Measurements from ENCODE around the gene STXBP3. TPM values are rescaled to one million over a fixed set of nuclear protein-coding genes. Genes with fewer than 3 reads are reported as not detected.

Gene STXBP3
- total RNA-seq, 1 experiment from 2014 or later = 24.4 TPM

DNA sequence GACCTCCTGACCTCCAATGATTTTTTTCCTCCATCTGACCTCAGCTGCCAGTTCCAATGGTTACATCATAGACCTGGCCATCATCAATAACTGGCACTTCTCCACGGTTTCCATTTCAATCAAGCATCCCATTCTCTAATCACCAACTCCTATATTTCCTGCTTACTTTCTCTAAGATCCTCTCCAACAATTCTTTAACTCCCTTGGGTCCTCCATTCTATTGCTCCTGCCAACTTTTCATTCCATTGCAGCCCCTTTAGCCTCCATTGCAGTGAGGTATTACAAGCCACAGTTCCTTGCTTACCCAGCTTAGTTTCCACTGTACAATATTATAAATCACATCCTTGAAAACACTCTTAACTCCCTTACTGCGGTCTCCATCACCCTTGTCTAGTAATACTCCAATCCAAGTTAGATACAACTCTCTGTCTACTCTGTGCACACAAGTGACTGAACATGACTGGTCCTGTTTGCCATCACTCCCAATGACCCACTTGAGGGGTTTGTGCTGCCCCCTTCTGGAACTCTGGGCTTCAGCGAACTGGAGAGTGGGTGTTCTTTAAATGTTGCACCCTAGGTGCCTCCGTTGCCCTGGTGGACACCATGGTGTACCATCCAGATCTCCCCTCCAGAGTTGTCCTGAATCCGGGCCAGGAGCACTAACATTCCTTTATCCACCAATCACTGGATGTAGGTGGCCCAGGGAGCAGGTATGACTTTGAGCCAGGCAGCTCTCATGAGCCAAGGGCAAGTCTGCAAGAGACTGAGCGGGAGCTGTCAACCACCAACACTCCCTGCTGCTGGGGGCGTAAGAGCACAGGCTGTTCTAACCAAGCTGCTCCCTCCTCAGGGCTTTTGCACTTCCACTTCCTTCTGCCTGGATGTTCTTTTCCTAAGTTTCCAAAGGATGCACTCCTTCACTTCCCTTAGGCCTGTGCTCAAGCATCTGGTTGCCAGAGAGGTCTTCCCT is 37.5 kb upstream of the STXBP3 start:
- no peaks in the 10 kb centered on the region for H3K4me1 ChIP-seq (ENCODE audit: insufficient read depth, low read length, poor library complexity, severe bottlenecking)
- no peaks in the 10 kb centered on the region for H3K9me3 ChIP-seq (ENCODE audit: low read depth, low read length, poor library complexity, severe bottlenecking)
- no TSS peak for BruUV-seq (replicated peaks)
- DNase-seq (ENCODE audit: low spot score) = peak; percentile 56
- intact Hi-C loops (cut with micrococcal nuclease; ENCODE audit: unreplicated experiment) = no loop called here
- no peaks in the 10 kb centered on the region for H3K36me3 ChIP-seq (ENCODE audit: insufficient read depth, low read length, poor library complexity, severe bottlenecking)
- no peak overlapping the region for H3K27ac ChIP-seq (ENCODE audit: low read depth, low read length, poor library complexity, severe bottlenecking)
- no peak for TF ChIP-seq EZH2 (IDR thresholded peaks at IDR 0.05; ENCODE audit: borderline replicate concordance, low read depth, low read length, poor library complexity, severe bottlenecking)
- peak; percentile 55 for TF ChIP-seq CTCF (conservative IDR thresholded peaks at IDR 0.05; ENCODE audit: low read depth, low read length)
- no peaks in the 10 kb centered on the region for H3K27me3 ChIP-seq (replicated peaks; ENCODE audit: insufficient read depth, low read depth, low read length, poor library complexity)
- ChIA-PET POLR2A (ENCODE audit: low non-redundant PET) (no interaction called here), CTCF (no interaction called here)
- H3K4me3 ChIP-seq (ENCODE audit: low read depth, low read length, poor library complexity, severe bottlenecking) = no peak overlapping the region

DNA sequence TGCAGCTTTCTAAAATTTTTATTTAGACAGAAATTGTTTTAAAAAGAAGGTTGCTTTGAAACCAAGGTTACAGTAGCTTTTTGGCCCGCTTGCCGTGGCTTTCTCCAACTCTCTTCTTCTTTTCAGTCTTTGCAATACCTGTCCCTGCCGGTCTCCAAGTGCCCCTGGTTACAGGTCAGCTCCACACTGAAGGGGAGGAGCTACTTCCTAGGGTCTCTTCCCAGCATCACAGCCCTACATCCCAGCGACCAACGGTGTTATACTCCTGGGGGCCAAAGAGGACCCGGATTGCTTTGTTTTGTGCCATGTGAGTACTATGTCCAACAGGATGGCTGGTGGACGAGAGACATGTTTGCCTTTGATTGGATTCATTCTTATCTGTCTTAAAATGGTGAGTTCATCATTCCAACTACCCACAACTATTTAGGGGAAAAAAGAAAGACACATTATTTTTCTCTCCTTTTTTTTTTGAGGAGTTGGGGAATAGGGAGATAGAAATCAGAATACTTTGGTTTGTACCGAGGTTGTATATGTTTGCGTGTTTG is 33.8 kb upstream of the STXBP3 start, which contains the start of gene FNDC7:
Gene FNDC7, plus strand, starts transcription at position 303 of the 545 bp plus-strand sequence. Its CDS starts 26 bp downstream, at position 329.
- Histone ChIP-seq H3K27ac (ENCODE audit: low read depth, low read length, poor library complexity, severe bottlenecking) (no peak within 1 kb of the TSS), H3K9me3 (ENCODE audit: low read depth, low read length, poor library complexity, severe bottlenecking) (no peaks in the 10 kb centered on the region), H3K27me3 (replicated peaks; ENCODE audit: insufficient read depth, low read depth, low read length, poor library complexity) (no peaks in the 10 kb centered on the region), H3K4me1 (ENCODE audit: insufficient read depth, low read length, poor library complexity, severe bottlenecking) (no peaks in the 10 kb centered on the region), H3K36me3 (ENCODE audit: insufficient read depth, low read length, poor library complexity, severe bottlenecking) (no peaks in the 10 kb centered on the region), H3K4me3 (ENCODE audit: low read depth, low read length, poor library complexity, severe bottlenecking) (no peak within 1 kb of the TSS)
- ChIA-PET POLR2A (ENCODE audit: low non-redundant PET) (no interaction called here), CTCF (no interaction called here)
- no peak for TF ChIP-seq EZH2 (IDR thresholded peaks at IDR 0.05; ENCODE audit: borderline replicate concordance, low read depth, low read length, poor library complexity, severe bottlenecking)
- no peak for TF ChIP-seq CTCF (conservative IDR thresholded peaks at IDR 0.05; ENCODE audit: low read depth, low read length)
- BruUV-seq (replicated peaks) = no TSS peak
- intact Hi-C loops (cut with micrococcal nuclease; ENCODE audit: unreplicated experiment) = no loop called here
- DNase-seq (ENCODE audit: low spot score) = no peak

DNA sequence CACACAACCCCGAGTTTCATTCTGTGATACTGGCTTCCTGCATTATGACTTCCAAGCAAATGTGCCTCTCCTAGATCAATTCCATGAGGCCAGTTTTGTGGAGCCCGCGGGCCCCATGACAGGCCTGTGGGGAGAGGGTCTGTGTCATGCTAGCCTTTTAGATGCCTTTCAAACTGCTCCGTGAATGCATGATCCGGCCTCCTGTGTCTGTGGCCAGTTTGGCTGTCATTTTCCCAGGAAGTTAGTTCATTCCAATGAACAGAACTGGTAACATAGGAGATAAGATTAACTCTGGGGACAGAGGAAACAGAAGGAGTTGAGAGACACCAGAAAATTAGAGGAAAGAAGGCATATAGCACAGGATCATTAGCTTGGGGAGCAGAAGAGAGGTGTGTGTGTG is 30.5 kb upstream of the STXBP3 start:
- no peak overlapping the region for H3K27ac ChIP-seq (ENCODE audit: low read depth, low read length, poor library complexity, severe bottlenecking)
- no TSS peak for BruUV-seq (replicated peaks)
- peaks cover 25% of the 10 kb centered on the region for H3K4me1 ChIP-seq (ENCODE audit: insufficient read depth, low read length, poor library complexity, severe bottlenecking)
- no peaks in the 10 kb centered on the region for H3K36me3 ChIP-seq (ENCODE audit: insufficient read depth, low read length, poor library complexity, severe bottlenecking)
- DNase-seq (ENCODE audit: low spot score) = no peak
- no peaks in the 10 kb centered on the region for H3K27me3 ChIP-seq (replicated peaks; ENCODE audit: insufficient read depth, low read depth, low read length, poor library complexity)
- TF ChIP-seq CTCF (conservative IDR thresholded peaks at IDR 0.05; ENCODE audit: low read depth, low read length) = no peak
- no peak for TF ChIP-seq EZH2 (IDR thresholded peaks at IDR 0.05; ENCODE audit: borderline replicate concordance, low read depth, low read length, poor library complexity, severe bottlenecking)
- intact Hi-C loops (cut with micrococcal nuclease; ENCODE audit: unreplicated experiment) = no loop called here
- ChIA-PET CTCF (no interaction called here), POLR2A (ENCODE audit: low non-redundant PET) (no interaction called here)
- no peak overlapping the region for H3K4me3 ChIP-seq (ENCODE audit: low read depth, low read length, poor library complexity, severe bottlenecking)
- no peaks in the 10 kb centered on the region for H3K9me3 ChIP-seq (ENCODE audit: low read depth, low read length, poor library complexity, severe bottlenecking)

All from A673 (cell line).